GM18951 (cell line): ENCODE measurements around the gene F7.

Source experiments
- POLR2A ChIP-seq: IDR thresholded peaks from 4 replicates; pipeline ENCODE4 v1.6.1; 2011; ENCODE audit warnings: mild to moderate bottlenecking; ENCODE audit not compliant: insufficient read length, insufficient read depth; ENCODE audit errors: extremely low read depth
- in situ Hi-C: fragments of 300-500 bp; cut with MboI; formaldehyde crosslinking; loops from one replicate; pipeline ENCODE4 v1.12.0; 2022; ENCODE audit warnings: low sequenced_read_pairs, mixed read lengths, inconsistent platforms; ENCODE audit not compliant: unreplicated experiment

The F7 gene

DNA sequence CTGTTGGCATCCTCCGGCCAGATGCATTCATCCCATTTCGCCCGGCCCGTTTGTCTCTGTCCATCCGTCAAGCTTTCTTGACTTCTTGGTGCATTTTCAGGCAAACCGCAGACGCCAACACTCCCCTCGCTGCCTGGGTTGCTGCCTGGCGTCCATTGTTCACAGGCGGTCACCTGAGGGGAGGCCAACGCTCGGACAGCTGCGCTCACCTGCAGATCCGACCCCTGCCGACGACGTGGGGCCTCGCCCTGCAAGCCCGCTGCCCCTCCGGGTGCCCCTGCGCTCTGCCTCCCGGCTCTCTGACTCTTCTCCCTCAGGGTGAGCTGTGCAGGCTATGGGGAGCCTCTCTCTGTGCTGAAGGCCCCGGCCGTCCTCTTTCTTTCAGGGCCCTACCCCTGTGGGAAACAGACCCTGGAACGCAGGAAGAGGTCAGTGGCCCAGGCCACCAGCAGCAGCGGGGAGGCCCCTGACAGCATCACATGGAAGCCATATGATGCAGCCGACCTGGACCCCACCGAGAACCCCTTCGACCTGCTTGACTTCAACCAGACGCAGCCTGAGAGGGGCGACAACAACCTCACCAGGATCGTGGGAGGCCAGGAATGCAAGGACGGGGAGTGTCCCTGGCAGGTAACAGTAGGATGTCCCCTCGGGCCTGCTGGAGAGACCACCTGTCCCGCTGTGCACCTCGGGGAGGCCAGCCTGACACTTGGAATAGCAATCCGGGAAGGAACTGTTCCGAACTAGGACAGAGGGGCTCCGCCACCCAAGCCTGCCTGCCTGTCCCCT, 38.1 kb downstream of the F7 start:
- TF ChIP-seq POLR2A = no peak
- in situ Hi-C loops = no loop called here

DNA sequence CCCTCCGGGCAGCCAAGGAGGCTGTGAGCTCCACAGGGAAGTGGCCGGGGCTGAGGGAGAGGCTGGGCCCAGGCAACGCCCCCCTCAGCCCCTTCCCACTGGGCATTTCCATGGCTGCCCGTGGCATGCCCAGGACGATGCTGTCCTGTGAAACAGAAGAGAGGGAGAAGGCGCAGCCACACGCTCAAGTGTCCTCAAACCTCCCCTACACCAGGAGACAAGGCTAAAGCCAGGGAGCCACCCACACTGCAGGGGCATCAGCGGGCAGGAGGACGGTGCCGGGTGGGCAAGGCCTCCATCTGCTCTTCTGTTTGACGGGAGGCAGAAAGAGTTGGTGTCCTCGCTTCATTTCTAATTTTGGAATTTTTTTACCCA, 38.7 kb downstream of the F7 start:
- TF ChIP-seq POLR2A = no peak
- in situ Hi-C loops = no loop called here

DNA sequence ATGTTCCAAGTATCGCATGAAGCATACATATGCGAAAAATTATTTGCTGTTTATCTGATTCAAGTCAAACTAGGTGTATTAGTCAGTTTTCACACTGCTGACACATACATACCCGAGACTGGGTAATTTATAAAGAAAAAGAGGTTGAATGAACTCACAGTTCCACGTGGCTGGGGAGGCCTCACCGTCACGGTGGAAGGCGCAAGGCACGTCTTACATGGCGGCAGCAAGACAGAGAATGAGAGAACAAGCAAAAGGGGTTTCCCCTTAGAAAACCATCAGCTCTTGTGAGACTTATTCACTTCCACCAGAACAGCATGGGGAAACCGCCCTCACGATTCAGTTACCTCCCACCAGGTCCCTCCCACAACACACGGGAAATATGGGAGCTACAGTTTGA, 39.9 kb downstream of the F7 start:
- in situ Hi-C loops = no loop called here
- no peak for TF ChIP-seq POLR2A

- in situ Hi-C loops = no loop called here
- TF ChIP-seq POLR2A = no peak
Measured at GRCh38 chr13:113145911-113146598, 40.5 kb downstream of the F7 start.

- in situ Hi-C loops = no loop called here
- TF ChIP-seq POLR2A = no peak
Measured at GRCh38 chr13:113146750-113147149, 41.2 kb downstream of the F7 start.

- in situ Hi-C loops = no loop called here
- TF ChIP-seq POLR2A = no peak
Measured at GRCh38 chr13:113147206-113147605, 41.6 kb downstream of the F7 start.

GRCh38 chr13:113148407-113148806, 42.8 kb downstream of the F7 start:
- in situ Hi-C loops = no loop called here
- TF ChIP-seq POLR2A = no peak

DNA sequence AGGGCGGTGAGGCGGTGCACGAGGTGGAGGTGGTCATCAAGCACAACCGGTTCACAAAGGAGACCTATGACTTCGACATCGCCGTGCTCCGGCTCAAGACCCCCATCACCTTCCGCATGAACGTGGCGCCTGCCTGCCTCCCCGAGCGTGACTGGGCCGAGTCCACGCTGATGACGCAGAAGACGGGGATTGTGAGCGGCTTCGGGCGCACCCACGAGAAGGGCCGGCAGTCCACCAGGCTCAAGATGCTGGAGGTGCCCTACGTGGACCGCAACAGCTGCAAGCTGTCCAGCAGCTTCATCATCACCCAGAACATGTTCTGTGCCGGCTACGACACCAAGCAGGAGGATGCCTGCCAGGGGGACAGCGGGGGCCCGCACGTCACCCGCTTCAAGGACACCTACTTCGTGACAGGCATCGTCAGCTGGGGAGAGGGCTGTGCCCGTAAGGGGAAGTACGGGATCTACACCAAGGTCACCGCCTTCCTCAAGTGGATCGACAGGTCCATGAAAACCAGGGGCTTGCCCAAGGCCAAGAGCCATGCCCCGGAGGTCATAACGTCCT, 43.4 kb downstream of the F7 start:
- in situ Hi-C loops = no loop called here
- no peak for TF ChIP-seq POLR2A

DNA sequence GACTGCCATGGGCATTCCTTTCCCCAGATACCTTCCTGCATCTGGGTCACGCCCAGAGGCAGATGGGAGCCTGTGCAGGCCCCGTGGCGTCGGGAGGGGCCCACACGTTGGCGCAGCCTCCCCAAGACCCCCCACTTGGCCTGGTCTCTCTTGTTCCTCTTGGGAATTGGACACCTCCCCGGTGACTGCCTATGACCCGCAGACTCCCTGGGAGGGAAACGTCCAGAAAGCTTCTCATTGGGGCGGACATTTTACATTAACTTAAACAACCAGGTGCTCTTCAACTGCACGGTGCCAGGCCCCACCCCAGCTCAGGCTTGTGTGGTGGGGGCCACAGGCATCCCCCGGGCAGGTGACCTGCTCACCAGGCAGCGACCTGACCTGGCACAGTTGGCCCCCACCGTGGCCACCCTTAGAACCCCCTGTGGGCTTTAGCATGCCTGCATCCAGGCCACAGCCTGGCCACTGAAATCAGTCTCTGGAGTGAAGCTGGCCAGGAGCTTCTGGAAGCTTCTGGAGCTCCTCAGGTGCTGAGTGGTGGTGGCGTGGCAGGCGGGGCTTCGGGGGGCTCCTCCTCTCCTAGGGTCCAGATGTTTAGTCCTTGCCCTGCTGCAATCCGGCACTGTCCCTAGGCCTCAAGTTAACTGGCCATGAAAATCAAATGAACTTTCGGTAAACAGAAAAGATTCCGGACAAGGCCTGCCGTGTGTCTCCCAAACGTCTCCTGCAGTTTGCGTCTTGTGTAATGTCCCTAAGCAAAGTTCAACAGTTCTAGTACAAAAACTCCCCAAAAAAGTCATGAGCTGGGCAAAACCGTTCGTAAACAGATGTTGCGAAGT, 44.3 kb downstream of the F7 start:
- in situ Hi-C loops = no loop called here
- no peak for TF ChIP-seq POLR2A

DNA sequence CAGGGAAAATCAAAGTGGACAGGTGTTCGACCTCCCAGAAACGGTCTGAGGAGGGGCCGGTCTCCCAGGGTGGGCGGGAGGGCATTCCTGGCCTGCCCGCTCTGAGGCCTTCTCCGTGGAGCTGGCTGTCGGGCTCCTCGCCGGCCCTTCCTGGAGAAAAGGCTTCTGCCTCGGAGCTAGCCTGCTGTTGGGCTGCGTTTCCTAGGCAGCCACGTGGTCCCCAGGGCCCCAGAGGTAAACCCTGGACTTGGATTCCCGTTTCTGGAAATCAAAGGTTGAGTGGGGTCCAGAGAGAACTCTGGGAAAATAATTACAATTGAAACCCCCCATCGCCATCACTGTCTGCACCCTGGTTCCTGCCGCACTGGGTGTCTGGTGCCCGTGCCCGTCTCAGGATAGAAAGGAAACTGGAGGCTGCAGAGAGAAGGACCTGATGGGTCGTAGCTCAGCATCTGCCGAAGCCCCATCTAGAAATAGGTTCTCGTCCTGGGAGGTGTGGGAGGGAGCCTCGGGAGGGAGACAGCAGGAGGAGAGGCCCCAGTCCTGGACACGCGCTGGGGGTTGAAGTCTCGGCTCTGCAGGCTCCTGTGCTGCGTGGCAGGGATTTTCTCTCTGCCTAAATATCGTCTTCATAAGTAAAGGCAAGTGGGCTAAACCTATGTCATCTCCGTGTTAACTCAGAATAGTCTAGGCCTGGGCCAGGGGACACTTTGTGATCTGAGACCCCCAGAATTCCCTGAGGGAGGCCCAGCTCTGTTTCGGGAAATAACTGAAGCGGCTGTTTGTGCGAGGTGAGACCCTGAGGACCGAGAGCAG, 45.2 kb downstream of the F7 start:
- no peak for TF ChIP-seq POLR2A
- in situ Hi-C loops = no loop called here

- in situ Hi-C loops = no loop called here
- TF ChIP-seq POLR2A = no peak
Measured at GRCh38 chr13:113151745-113152690, 46.4 kb downstream of the F7 start.

- no peak for TF ChIP-seq POLR2A
- in situ Hi-C loops = no loop called here
Measured at GRCh38 chr13:113152691-113152983, 47.0 kb downstream of the F7 start.
